CD1c-positive myeloid dendritic cell (primary cell): Measurements from ENCODE around the gene IQCB1.
A peak's percentile ranks its signal among the peaks of the same experiment; 100 is the strongest.
"Not testable (repeated sequence)": the region's sequence is repeated elsewhere in the genome, so short reads cannot be mapped to it uniquely, and the experiment has no call there.

Experiments
- DNase-seq: peaks from one replicate; pipeline ENCODE4 v3.0.0-alpha.2; 2016; ENCODE audit errors: extremely low spot score

IQCB1 gene

DNA sequence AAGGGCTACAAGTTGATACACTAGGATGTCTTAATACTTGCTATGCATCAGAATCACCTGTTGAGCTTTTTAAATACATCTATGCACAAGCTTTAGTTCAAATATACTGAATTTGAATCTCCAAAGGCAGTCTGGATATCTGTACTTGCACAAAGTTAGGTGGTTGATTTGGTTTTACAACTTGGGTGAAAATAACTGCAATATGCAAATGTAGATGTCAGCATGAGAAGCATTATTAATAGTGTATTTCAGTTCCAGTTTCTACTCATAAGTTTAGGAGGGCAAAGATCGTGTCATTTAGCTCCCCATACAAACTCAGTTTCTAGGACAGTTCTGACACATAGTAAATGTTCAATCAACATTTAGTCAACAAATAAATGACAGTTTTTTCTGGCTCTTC is 25.6 kb downstream of the IQCB1 start:
- no peak for DNase-seq

- no peak for DNase-seq
Measured at GRCh38 chr3:121803771-121804320, 31.0 kb downstream of the IQCB1 start.

DNA sequence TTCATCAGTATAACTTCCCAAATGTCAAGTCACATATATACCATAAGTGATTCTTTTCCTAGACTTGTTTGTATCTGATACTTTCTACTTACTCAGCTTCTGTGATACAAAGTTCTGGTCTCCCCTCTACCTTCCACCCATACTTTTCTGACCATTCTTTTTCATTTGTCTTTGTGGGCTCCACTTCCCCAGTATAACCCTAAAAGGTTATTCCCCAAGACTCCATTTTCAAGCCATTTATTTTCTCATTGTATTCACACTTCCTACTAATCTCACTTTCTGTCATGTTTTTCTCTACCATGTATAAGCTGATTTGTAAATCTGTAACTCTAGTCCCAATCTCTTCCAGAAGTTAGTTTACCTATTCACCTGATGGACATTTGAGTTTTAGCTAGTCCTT is 34.0 kb downstream of the IQCB1 start:
- DNase-seq: no peak

GRCh38 chr3:121796970-121797369 is 37.9 kb downstream of the IQCB1 start:
- no peak for DNase-seq

DNA sequence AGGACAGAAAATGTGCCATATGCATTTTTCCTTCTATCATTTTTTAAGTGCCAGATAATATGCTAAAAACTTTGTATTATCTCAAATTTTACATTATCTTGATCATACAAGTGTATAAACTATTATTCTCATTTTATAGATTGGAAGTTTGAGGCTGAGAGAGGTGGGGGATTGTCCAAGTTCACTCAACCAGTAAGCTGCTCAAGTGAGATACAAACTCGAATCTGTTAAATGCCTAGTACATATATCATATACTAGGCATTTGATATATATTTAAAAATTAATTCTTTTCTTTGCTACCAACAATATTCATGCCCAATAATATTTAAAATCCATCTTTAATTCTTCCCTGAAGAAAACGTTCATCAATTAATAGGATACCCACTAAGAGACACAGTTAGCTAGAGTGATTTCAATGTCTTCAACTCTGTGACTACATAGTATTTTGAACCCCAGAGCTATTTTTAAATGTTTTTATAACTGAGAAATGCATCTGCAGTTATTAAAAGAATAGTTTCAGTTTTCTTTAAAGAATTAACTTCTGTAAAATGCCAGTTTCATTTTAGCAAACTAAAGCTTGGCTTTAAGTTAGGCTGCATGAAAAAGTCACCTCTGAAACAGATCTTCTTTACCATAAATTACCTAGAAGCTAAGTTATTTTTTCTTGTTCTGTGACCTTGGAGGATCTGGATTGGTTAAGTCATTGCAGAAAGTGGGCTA is 40.4 kb downstream of the IQCB1 start:
- DNase-seq: no peak

DNA sequence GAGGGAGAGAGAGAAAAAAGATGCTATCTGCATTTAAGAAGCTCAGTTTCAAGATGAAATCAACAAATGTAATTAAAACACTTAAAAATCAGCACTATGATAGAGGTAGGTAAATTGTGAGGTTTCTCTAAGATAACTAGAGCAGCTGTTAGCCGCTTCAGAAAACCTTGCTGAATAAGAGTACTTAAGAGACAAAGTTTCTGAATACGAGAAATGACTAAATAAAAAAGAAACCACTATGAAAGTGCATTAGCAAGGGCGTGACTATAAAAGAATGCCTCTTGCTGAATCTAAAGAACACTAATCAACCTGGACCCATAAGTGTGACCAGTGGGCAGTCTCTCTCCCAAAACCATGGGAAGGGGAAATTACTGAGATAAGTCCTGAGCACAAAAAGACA is 41.8 kb downstream of the IQCB1 start:
- DNase-seq: no peak

DNA sequence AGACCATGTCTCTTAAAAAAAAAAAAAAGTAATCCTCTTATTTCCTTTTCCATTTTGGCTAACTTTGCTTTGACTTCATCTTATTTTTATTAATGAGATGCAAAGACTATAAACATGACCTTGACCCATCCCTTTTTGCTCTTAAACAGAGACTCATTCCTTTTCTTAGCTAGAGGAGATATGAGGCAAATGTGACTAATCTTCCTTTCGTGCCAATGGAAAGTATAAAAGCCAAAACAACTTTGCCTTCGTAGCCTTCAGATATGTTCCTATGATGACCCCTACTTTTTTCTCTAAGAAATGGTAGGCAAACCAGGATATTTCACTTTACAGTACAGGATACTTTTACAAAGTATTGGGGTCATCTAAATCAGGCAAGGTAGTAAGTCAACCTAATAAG is 48.4 kb downstream of the IQCB1 start:
- DNase-seq: no peak

GRCh38 chr3:121782784-121783183 is 52.1 kb downstream of the IQCB1 start:
- DNase-seq: not testable (repeated sequence)

DNA sequence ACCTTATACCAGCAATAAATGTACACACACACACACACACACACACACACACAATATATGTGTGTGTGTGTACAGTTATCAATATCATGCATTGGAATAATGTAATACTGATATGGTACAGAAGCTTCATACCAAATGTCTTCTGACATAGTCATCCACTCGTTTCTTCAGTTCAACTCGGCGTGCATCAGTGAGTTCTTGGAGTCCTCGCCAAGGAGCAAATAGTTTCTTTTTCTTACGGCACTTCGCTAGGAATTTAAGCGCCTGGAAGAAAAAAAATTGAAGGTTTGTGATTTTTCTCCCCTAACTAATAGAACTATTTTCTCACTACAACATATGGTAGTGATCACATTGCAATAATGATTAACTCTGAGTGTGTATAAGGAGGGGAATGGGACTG is 53.2 kb downstream of the IQCB1 start:
- no peak for DNase-seq

GRCh38 chr3:121775095-121775494 is 59.8 kb downstream of the IQCB1 start:
- DNase-seq: not testable (repeated sequence)

- DNase-seq: no peak
Measured at GRCh38 chr3:121769246-121769645, 65.6 kb downstream of the IQCB1 start.

DNA sequence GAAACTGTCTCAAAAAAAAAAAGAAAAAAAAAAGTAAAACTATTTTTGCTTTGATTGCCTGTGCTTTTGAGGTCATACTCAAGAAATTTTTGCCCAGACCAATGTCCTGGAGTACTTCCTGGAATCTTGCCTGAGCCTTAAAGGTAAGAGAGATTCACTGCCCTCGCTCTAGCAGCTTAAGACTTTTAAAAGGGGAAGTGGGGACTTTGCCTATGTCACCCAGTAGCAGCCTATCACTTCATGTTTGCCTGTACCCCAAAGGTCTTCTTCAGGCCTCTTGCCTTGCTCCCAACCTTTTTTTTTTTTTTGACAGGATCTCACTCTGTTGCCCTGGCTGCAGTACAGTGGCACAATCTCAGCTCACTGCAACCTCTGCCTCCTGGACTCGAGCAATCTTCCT is 66.4 kb downstream of the IQCB1 start:
- DNase-seq: peak; percentile 17

DNA sequence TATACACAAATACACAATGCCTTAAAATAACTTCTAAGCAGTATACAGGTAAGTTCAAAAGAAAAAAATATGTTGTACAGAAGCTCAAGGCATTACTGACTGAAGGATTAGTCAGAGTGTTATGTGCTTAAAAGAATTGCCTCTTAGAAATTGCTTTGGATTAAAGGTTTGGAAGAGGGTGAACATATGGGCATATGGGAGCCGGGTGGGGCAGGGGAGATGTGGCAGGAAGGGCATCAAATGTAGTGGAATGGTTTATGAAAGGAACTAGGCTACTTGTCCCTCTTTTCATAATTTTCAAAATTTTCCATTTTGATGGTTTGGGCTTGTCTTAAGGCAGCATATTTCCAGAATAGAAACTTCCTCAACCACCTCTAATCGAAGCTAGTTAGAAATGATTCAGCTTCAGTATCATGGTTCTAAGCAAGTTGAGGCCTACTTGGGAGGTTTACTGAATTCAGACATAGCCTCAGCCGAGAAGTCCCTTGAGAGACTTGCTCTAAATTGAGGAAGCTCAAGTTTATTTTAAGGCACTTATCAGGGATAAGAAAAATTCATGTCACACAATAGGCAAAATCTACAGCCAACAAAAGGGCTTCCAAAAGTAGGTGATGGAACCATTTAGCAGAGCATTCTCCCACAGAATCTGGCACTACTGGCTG is 75.2 kb downstream of the IQCB1 start:
- DNase-seq: no peak

GRCh38 chr3:121758727-121759450 is 76.0 kb downstream of the IQCB1 start:
- no peak for DNase-seq

DNA sequence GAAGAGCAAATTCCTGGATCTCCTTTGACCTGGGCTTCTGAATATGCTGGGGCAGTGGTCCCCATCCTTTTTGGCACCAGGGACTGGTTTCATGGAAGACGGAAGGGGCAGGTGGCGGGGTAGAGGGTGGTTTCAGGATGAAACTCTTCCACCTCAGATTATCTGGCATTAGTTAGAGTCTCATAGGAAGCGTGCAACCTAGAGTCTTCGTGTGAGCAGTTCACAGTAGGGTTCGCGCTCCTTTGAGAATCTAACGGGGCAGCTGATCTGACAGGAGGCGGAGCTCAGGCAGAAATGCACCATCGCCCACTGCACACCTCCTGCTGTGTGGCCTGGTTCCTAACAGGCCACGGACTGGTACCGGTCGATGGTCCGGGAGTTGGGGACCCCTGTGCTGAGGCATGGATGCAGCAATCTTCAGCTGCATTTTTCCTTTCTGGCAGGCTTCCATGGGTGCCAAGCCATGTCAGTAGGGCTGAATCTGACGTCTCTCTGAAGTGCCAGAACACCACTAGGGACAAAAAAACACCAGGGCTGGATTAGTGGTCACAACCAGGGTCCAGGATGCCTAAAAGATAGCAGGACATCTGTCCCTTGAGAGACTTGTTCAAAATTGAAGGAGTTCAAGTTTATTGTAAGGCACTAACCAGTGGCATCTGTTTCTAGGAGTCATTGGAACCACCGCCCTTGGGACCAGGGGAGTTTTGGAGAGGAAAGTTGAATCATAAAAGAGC is 76.9 kb downstream of the IQCB1 start:
- DNase-seq: no peak

DNA sequence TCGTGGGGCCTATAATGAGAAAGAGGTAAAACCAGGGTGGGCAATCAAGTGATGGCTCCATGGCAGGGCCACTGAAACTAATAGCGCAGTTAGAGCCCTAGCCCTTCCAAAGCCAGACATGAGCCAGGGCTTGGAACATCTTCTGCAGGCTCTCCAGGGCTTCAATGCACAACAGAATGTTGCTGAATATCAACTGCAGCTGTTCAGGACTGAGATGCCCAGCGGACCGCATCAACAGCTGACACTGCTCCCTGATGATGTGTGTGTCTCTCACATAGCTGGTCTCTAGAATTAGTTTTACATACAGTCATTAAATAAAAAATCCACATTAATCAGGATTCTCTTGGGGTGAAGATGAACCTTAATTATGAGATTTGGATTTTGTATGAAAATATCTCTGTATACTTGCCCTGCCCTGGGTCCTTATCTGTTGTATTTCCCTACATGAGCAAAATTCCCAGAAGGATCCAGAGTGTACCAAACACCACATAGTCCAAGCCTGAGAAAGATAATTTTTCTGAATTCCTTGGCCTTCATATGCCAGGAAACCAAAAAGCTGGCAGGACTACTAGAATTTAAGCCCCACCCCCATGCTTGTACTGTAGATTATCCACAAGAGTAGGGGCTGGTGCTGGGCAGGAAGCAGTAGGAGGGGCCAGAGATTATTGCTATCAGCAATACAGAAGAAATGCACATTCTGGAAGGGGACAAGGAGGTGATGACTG is 77.6 kb downstream of the IQCB1 start:
- no peak for DNase-seq

DNA sequence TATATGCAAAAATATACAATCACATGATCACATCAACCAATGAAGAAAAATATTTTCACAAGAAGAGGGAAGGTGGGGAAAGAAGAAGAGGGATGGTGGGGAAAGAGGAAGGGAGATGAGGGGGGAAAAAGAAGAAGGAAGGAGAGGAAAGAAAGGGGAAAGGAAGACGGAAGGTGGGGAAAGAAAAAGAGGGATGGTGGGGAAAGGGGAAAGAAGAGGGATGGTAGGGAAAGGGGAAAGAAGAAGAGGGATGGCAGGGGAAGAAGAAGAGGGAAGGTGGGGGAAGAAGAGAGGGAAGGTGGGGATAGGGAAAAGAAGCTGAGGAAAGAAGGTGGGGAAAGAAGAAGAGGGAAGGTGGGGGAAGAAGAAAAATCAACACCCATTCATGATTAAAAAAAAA is 82.1 kb downstream of the IQCB1 start:
- no peak for DNase-seq

GRCh38 chr3:121752261-121752660 is 82.6 kb downstream of the IQCB1 start:
- peak; percentile 11 for DNase-seq

DNA sequence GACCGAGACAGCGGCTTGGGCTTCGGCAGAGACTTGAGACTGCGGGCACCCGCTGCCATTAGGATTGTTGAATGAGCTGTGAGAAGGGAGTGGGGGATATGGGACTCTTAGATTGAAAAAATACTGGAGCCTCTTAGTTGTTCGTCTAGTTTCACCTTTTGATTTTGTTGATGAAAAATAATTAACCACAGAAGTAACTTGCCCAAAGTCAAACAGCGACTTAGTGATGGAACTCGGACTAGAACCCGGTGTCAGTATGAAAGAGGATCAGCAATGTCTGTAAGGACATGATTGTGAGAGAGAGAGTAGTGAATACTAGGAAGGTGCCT is 84.8 kb downstream of the IQCB1 start:
- DNase-seq: no peak

- peak; percentile 99 for DNase-seq
Measured at GRCh38 chr3:121749276-121750086, 85.4 kb downstream of the IQCB1 start, which contains the start of gene GOLGB1. Gene GOLGB1 (minus strand): TSS chr3:121749741. CDS start chr3:121730971, 18,770 bp downstream.
